OCI-LY3 (cell line): ENCODE data around the gene ZNF343.

Experiments
- H2AFZ ChIP-seq: fragments of 200-600, 300-600 bp; shearing (Covaris generic); 2 replicates; pipeline ENCODE4 v1.6.0; 2014; ENCODE audit warnings: antibody characterized with exemption, low read depth, low read length
- H3K27ac ChIP-seq: fragments of 200-600, 300-600 bp; sonication (generic); 2 replicates; pipeline ENCODE4 v1.5.1; 2014; ENCODE audit warnings: mild to moderate bottlenecking, low read length, moderate library complexity, mixed read lengths
- H3K27me3 ChIP-seq: fragments of 200-600, 300-600 bp; sonication (generic); 2 replicates; pipeline ENCODE4 v1.6.1; 2014; ENCODE audit warnings: low read depth, low read length, mixed read lengths
- H3K36me3 ChIP-seq: fragments of 200-600, 300-600 bp; sonication (generic); replicated peaks from 2 replicates; pipeline ENCODE3; 2014; ENCODE audit warnings: low read depth, low read length, mixed read lengths
- H3K4me1 ChIP-seq: fragments of 300-600, 200-600 bp; sonication (generic); 2 replicates; pipeline ENCODE4 v1.6.1; 2014; ENCODE audit warnings: low read length, mixed read lengths
- H3K4me2 ChIP-seq: fragments of 200-600, 300-600 bp; sonication (generic); 2 replicates; pipeline ENCODE4 v1.6.1; 2014; ENCODE audit warnings: low read length, mixed read lengths
- H3K4me3 ChIP-seq: fragments of 300-600, 200-600 bp; sonication (generic); 2 replicates; pipeline ENCODE4 v1.5.1; 2014; ENCODE audit warnings: antibody characterized with exemption, mild to moderate bottlenecking, low read length, moderate library complexity
- H3K79me2 ChIP-seq: fragments of 300-600, 200-600 bp; shearing (Covaris generic); 2 replicates; pipeline ENCODE4 v1.6.1; 2014; ENCODE audit warnings: mild to moderate bottlenecking, low read length, mixed read lengths
- H3K9ac ChIP-seq: fragments of 300-600, 200-600 bp; shearing (Covaris generic); 2 replicates; pipeline ENCODE4 v1.6.0; 2014; ENCODE audit warnings: mild to moderate bottlenecking, low read length, moderate library complexity
- H3K9me3 ChIP-seq: fragments of 200-600, 300-600 bp; shearing (Covaris generic); 2 replicates; pipeline ENCODE4 v1.6.1; 2014; ENCODE audit warnings: low read length, mixed read lengths; ENCODE audit not compliant: insufficient read depth
- H4K20me1 ChIP-seq: fragments of 200-600, 300-600 bp; sonication (generic); 2 replicates; pipeline ENCODE4 v1.6.1; 2016; ENCODE audit warnings: low read length, mixed read lengths; ENCODE audit not compliant: insufficient read depth
- EZH2phosphoT487 ChIP-seq: fragments of 200-600 bp; shearing (Covaris generic); IDR thresholded peaks from 2 replicates; pipeline ENCODE4 v1.6.1; 2018; ENCODE audit warnings: antibody characterized with exemption, mixed run types, low read depth
- TF ChIP-seq, protein P1 (sequence below): fragments of 200-600, 300-600 bp; sonication (generic); IDR thresholded peaks from 2 replicates; pipeline ENCODE4 v1.5.1; 2014; ENCODE audit warnings: antibody characterized with exemption, low read length, low read depth

The ZNF343 gene

GRCh38 chr20:2537101-2537500, 28.4 kb upstream of the ZNF343 start:
- Histone ChIP-seq H4K20me1 (no peaks in the 10 kb centered on the region), H3K79me2 (no peaks in the 10 kb centered on the region), H3K9ac (no peak overlapping the region), H3K4me2 (no peak overlapping the region), H3K27me3 (peaks cover 65% of the 10 kb centered on the region), H3K27ac (no peak overlapping the region), H2AFZ (no peak overlapping the region), H3K4me3 (no peak overlapping the region), H3K9me3 (no peaks in the 10 kb centered on the region), H3K36me3 (no peaks in the 10 kb centered on the region), H3K4me1 (peaks cover 8% of the 10 kb centered on the region)
- TF ChIP-seq EZH2phosphoT487 = no peak
- TF ChIP-seq, protein P1, sequence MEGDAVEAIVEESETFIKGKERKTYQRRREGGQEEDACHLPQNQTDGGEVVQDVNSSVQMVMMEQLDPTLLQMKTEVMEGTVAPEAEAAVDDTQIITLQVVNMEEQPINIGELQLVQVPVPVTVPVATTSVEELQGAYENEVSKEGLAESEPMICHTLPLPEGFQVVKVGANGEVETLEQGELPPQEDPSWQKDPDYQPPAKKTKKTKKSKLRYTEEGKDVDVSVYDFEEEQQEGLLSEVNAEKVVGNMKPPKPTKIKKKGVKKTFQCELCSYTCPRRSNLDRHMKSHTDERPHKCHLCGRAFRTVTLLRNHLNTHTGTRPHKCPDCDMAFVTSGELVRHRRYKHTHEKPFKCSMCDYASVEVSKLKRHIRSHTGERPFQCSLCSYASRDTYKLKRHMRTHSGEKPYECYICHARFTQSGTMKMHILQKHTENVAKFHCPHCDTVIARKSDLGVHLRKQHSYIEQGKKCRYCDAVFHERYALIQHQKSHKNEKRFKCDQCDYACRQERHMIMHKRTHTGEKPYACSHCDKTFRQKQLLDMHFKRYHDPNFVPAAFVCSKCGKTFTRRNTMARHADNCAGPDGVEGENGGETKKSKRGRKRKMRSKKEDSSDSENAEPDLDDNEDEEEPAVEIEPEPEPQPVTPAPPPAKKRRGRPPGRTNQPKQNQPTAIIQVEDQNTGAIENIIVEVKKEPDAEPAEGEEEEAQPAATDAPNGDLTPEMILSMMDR = no peak

DNA sequence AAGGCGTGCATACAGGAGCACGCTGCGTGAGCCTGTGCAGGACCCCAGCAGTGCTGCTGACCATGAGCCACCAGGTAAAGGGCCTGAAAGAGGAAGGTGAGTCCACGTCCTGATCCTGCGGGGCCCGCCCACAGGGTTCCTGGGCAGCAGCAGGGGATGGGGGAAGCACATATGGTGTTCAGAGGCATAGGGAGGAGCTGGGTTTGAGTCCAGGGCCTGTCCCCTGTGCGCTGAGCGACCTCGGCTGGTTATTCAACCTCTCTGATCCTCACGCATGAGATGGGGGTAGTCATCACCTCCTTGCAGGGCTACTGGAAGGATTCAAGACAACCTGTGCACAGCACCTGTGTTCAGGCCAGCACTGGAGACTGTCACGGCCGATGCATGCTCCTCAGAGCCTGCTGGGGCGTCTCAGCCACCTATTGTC, 27.9 kb upstream of the ZNF343 start, which contains the start of gene TMC2:
Gene TMC2 (plus strand): TSS at position 14 of the 427 bp plus-strand sequence. CDS start 49 bp downstream, at position 63.
- Histone ChIP-seq H3K9ac (no peak within 1 kb of the TSS), H3K4me3 (no peak within 1 kb of the TSS), H4K20me1 (no peaks in the 10 kb centered on the region), H3K27me3 (peaks cover 60% of the 10 kb centered on the region), H2AFZ (no peak within 1 kb of the TSS), H3K9me3 (no peaks in the 10 kb centered on the region), H3K36me3 (no peaks in the 10 kb centered on the region), H3K4me1 (peaks cover 8% of the 10 kb centered on the region), H3K79me2 (no peaks in the 10 kb centered on the region), H3K4me2 (no peak within 1 kb of the TSS), H3K27ac (no peak within 1 kb of the TSS)
- TF ChIP-seq, protein P1 = no peak
- no peak for TF ChIP-seq EZH2phosphoT487

DNA sequence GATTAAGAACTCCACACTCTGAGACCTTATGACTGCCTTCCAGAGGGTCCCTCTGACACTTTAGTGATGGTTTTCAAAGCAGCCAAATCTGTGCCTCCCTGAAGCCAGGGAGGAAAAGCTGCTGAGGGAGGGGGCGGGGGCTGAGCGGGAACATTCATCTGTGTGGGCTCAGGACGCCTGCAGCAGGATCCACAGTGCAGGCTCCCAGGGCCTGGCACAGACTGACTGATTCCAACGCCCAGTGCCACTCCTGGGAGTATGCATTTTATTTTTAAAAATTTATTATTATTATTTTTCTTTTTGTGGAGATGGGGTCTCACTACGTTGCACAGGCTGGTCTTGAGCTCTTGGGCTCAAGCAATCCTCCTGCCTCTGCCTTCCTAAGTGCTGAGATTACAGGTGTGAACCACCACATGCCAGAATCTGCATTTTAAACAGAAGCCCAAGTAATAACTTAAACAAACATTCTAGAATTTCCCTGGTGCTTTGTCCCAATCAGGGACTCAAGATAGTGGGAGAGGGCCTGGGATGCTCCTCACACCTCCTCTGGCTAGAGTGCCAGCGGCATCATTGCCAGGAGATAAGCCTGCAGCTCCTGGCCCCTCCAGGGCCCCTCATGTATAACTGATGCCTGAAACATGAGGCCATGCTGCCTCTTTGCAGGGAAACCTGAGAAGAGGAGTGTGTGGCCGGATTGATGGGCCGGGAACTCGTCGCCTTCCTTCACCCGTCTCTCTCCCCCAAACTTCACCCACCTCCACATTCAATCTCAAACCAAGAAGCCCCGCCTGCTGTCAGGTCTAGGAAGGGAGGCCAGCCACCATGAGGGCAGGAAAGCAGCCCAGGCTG, 27.2 kb upstream of the ZNF343 start:
- no peak overlapping the region for H3K4me2 ChIP-seq
- H3K79me2 ChIP-seq = no peaks in the 10 kb centered on the region
- H3K27ac ChIP-seq = no peak overlapping the region
- no peak overlapping the region for H3K9ac ChIP-seq
- H3K4me1 ChIP-seq = peaks cover 8% of the 10 kb centered on the region
- TF ChIP-seq, protein P1 = no peak
- no peak for TF ChIP-seq EZH2phosphoT487
- no peak overlapping the region for H2AFZ ChIP-seq
- no peak overlapping the region for H3K4me3 ChIP-seq
- H3K9me3 ChIP-seq = no peaks in the 10 kb centered on the region
- peaks cover 59% of the 10 kb centered on the region for H3K27me3 ChIP-seq
- H3K36me3 ChIP-seq = no peaks in the 10 kb centered on the region
- H4K20me1 ChIP-seq = no peaks in the 10 kb centered on the region

DNA sequence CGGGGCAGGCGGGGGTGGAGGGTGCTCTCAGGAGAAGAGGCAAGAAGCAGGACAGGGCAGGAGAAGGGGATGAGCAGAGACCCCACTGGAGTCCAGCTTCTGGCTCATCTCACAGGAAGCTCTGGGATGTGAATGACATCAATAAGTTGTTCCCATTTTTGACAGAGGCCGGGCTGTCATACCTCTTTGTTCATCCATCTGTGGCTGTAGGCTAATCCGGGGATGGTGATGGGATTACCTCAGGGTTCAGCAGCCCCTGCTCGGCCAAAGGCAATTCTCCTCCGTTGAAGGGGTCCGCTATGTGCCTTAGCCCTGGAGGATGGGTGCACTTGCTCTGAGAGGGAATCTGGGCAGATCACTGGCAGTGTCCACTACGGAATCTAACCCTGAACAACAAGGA, 24.4 kb upstream of the ZNF343 start:
- peaks cover 40% of the 10 kb centered on the region for H3K27me3 ChIP-seq
- TF ChIP-seq EZH2phosphoT487 = no peak
- TF ChIP-seq, protein P1 = no peak
- peaks cover 8% of the 10 kb centered on the region for H3K4me1 ChIP-seq

More for the DNA sequence above, 24.4 kb upstream of the ZNF343 start:
- no peaks in the 10 kb centered on the region for H3K9me3 ChIP-seq
- no peak overlapping the region for H3K27ac ChIP-seq
- no peak overlapping the region for H2AFZ ChIP-seq
- H3K79me2 ChIP-seq = no peaks in the 10 kb centered on the region
- H4K20me1 ChIP-seq = no peaks in the 10 kb centered on the region
- H3K36me3 ChIP-seq = no peaks in the 10 kb centered on the region
- H3K4me2 ChIP-seq = no peak overlapping the region
- no peak overlapping the region for H3K4me3 ChIP-seq
- H3K9ac ChIP-seq = no peak overlapping the region
